HG03575 (cell line): ENCODE results near the gene TOMT.

Source experiments
- ATAC-seq: cut with Tn5 transposase; IDR thresholded peaks from one replicate; pipeline ENCODE4 v1.9.1; 2021; ENCODE audit not compliant: unreplicated experiment, insufficient number of reproducible peaks, low FRiP score; ENCODE audit errors: extremely low read depth

Gene TOMT

GRCh38 chr11:72084965-72085364, 20.8 kb upstream of the TOMT start:
- no peak for ATAC-seq

GRCh38 chr11:72085621-72086351, 19.9 kb upstream of the TOMT start:
- no peak for ATAC-seq

DNA sequence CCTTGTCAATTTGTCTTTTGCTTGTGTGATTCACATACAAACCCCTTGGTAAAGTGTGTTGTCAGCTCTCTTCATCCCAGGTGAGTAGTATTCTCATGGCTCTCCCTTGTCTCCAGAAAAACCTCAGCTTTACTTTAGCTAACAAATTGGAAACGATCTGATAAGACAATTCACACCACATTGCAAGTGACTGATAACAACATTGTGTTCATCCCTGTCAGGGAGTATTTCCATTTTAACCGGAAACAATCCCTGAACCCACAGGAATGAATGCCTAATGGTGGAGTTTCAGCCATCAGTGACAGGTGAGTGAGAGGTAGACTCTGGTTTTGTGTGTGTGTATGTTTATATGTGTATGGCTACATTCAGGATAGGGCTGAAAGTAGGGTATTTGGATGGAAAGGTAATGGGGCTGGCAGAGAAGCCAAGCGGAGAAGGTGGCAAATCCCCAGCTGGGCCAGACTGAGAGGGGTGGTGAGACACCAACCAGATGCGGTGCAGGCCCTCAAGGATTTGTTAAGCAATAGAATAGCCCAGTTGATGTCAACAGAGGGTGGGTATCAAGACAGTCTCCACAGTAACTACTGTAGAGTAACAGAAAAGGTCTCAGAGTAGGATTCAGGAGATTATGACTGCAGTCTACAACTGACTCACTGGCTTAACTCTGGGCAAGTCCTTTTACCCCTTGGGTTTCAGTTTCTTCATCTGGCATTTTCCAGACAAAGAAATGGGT, 17.5 kb upstream of the TOMT start:
- ATAC-seq, result no peak

DNA sequence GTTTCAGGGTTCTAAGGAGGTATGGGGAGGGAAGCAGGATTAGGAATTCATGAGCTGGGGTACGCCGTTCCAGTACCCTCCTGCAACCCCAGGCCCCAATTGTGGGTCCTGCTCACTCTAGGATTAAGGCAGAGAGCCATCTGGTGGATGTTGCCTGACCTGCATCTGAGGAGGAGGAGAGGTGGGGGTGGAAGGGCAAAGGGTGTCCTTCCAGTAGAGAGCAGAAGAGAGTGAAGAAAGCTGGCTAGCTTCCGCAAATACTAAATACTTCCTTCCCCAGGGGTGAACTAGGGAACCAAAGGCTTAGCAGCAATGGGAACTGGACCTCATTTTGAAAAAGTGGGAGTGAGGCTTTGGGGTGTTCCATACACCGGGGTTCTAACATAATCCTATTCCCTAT, 14.4 kb upstream of the TOMT start:
- ATAC-seq, result no peak

DNA sequence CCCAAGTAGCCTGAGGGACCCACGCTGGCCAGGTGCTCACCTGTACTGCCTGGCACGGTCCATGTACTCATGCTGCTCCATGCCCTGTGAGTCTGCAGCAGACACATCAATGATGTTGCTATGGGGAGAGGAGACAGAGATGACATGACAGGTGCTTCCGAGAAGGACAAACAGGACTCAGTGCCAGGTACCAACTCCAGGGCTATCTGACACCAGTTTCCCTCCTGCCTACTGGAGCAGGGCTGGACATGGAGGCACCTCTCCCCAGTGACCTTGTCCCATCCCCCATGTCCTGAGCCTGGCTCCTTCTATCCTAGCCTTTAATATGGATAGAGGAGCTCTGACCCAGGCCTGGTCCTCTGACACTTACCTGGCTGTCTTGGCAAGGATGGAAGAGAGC, 7.0 kb upstream of the TOMT start:
- ATAC-seq, result no peak

- no peak for ATAC-seq
Observed at GRCh38 chr11:72100009-72100408, 5.7 kb upstream of the TOMT start.

- no peak for ATAC-seq
Observed at GRCh38 chr11:72100462-72100861, 5.3 kb upstream of the TOMT start.

DNA sequence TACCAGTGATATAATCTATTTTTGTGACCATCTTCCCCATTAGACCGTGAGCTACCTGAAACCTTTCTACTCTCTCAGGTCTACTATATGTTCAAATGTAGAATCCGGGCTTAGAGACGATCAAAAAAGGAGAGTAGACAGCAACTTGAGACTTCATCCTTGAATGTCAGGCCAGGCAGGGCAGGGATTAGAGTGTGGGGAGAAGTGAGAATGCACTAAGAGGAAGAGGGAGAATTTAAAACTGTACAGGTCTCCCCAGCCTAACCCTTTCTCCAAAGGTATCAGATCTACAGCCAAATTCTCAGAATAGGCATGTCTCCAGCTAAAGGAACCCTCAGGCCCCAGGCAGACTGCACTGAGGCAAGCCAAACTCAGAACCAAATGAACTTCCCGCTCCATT, 3.6 kb upstream of the TOMT start:
- ATAC-seq, result no peak

GRCh38 chr11:72102631-72102945, 3.1 kb upstream of the TOMT start:
- ATAC-seq, result no peak

DNA sequence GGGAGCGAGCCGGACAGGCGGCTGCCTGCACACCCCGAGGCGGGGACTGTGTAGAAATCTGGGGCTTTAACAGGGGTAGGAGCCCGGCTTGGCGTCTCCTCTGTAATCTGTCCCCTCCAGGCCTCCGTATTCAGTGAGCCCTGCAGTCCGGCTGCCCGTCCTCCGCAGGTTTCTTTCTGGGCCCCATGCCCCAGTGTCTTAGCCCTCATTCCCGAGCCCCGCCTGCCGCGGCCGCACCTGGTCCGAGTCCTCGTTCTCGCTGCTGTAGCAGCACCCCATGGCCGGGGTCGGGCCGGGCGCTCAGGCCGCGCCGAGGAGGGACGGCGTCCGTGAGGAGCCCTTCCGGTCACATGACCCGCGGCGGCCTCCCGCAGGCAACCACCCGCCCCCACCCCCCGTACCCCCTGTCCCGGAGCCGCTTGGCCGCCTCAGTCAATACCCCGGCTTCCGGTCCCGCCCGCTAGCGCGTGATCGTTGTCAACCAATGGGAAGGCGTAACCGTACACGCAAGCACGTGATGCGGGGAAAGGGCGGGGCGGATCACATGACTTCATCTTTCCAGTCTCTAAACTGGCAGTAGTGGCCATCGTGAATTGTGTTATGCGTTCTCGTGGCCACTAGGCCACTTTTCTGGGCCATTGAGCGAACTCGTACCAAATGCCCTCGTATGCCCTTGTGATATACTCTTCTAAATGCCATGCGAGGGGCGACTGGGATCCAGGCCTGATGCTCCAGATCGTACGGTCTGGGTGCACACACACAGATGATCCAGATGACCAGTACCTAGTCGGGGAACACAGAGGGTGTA, 2.6 kb upstream of the TOMT start, which contains the start of gene LAMTOR1:
Gene LAMTOR1, minus strand, starts transcription at position 352 of the 808 bp plus-strand sequence. Its CDS starts 73 bp downstream, at position 279.
- no peak for ATAC-seq

DNA sequence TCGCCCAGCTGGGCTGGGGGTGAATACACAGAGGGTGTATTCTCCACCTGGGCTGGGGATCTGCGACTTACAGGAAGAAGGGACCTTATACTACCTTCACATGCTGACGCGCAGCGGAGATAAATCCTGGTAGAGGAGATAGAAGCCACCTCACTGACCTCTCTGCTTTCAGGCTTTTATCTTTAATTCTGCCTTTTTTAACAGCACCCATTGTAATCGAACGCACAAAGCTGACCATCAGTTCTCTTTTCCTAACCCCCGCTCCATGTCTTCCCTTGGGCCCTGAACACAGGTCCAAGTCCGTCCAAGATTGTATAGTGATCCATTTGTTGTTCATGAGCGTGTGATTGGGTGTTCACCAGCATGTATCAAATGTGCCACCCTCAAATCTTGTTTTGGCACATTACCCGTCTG, 2.0 kb upstream of the TOMT start:
- no peak for ATAC-seq

- no peak for ATAC-seq
Observed at GRCh38 chr11:72111300-72112142, 5.8 kb downstream of the TOMT start.

DNA sequence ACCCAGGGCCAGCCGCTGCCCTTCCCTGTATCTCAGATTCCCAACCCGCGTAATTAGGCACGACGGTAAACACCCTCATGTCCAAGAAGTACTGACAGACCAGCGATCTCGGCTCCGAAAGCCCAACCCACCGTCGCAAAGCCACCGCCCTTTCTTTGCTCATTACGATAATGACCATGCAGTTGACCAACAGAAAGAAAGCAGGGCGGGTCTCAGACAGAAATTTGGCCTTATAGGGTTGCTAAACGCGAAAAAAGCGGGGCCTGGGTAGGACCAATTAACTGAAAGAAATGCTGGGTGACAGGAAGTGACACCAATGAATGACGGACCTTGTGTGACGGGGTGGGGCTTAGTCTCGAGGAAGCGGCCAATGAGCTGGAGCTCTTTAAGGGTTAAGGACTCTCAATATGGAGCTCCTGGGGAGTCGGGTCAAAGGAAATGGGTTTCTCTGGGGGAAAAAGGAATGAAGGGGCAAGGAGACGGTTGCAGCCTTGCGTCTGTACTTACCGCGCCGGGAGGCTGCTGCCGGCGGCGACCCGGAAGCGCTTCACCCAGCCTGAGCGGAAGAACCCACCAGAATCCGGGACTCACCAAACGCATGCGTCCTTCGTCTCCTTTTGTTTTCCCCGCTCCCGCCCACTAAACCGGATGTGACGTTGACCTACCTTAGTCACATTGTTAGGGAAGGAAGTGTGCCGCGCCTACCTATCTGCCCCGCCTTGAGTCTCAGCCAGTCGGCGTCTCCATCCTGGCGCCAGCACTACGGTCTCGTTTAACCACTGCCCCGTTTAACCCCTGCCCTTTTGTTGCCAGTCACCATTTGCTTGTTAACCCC, 6.6 kb downstream of the TOMT start, which contains the start of gene ANAPC15:
Gene ANAPC15, minus strand, starts transcription at position 553 of the 835 bp plus-strand sequence. CDS start 1,419 bp downstream, outside the sequence.
- ATAC-seq, result peak; percentile 48

GRCh38 chr11:72112978-72113808, 7.5 kb downstream of the TOMT start:
- ATAC-seq, result no peak

GRCh38 chr11:72114570-72114969, 8.8 kb downstream of the TOMT start:
- no peak for ATAC-seq

DNA sequence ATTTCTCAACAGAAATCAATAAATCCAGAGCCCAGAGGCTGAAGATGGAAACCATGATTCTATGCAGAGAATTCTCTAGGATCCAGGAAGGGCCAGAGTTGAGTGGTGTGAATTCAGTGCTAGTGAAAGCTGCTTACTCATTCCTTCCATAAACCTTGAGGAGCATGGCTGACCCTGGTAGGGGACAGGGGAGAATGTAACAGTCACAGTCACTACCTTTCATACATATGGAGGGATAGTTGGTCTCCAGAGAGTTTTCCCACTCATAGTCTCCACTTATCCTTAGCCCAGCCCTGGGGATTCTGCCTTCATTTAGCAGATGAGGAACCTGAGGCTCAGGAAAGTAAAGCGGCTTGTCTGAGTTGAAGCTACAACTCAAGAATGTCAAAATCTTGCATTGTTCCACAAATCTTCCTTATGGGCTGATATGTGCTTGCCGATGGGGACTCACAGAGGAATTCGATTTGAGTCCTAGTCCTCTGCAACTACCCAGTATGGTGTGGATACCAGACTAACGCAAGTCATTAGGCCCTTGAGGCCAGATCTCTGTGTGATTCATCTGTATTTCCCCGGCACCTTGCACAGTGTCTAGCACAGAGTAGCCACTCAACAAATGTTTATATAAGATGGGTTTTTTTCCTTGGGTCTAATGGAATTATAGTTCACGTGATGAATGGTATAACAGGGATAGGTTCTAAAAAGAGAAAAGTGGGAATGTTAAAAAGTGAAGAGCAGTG, 10.5 kb downstream of the TOMT start:
- ATAC-seq, result no peak

DNA sequence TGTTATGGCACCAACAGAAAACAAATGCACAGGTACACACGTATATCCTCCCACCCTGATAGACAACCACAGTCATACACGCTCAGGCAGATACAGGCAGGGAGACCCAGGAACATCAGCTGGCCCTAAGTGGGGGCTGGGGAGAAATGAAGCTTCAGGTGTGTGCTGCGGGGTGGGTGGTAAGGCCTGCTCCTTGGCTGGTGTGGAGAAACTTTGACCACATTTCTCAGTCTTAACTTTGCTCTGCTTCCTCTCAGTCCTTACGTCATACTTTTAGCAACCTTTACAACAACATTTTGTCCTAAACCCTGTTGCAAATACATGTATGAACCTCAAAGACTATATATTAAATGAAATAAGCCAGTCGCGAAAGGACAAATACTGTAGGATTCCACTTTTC, 13.5 kb downstream of the TOMT start:
- ATAC-seq, result no peak
